GM21619 (cell line): ENCODE measurements around the gene ARHGEF37.

Experiments
- ATAC-seq: cut with Tn5 transposase; IDR thresholded peaks from one replicate; pipeline ENCODE4 v1.9.1; 2021; ENCODE audit not compliant: unreplicated experiment

ARHGEF37 gene

GRCh38 chr5:149623473-149623872 is 42.2 kb downstream of the ARHGEF37 start:
- no peak for ATAC-seq

GRCh38 chr5:149627070-149627469 is 45.8 kb downstream of the ARHGEF37 start:
- no peak for ATAC-seq

GRCh38 chr5:149628221-149628620 is 46.9 kb downstream of the ARHGEF37 start:
- no peak for ATAC-seq

- ATAC-seq = no peak
Observed at GRCh38 chr5:149628846-149629388, 47.6 kb downstream of the ARHGEF37 start.

DNA sequence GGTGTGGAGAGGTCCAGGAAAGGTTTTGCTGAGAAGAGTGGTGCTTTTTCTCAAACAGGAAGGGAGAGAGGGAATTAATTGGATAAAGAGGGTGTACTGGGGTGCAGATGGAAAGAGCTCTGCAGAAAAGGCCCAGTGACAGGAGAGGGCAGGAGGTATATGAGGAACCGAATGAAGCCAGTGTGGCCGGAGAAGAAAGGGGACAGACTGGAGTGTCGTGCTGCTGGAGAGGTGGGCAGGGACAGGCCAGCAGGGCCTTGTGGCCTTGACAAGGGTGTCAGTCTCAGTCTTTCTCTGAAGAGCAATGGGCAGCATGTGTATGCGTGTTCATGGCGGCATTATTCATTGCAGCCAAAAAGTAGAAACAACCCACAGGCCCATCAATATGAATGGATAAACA is 48.1 kb downstream of the ARHGEF37 start:
- ATAC-seq = no peak

GRCh38 chr5:149630337-149630736 is 49.0 kb downstream of the ARHGEF37 start:
- no peak for ATAC-seq

GRCh38 chr5:149631506-149631905 is 50.2 kb downstream of the ARHGEF37 start:
- ATAC-seq = no peak

GRCh38 chr5:149632311-149633251 is 51.3 kb downstream of the ARHGEF37 start:
- no peak for ATAC-seq

DNA sequence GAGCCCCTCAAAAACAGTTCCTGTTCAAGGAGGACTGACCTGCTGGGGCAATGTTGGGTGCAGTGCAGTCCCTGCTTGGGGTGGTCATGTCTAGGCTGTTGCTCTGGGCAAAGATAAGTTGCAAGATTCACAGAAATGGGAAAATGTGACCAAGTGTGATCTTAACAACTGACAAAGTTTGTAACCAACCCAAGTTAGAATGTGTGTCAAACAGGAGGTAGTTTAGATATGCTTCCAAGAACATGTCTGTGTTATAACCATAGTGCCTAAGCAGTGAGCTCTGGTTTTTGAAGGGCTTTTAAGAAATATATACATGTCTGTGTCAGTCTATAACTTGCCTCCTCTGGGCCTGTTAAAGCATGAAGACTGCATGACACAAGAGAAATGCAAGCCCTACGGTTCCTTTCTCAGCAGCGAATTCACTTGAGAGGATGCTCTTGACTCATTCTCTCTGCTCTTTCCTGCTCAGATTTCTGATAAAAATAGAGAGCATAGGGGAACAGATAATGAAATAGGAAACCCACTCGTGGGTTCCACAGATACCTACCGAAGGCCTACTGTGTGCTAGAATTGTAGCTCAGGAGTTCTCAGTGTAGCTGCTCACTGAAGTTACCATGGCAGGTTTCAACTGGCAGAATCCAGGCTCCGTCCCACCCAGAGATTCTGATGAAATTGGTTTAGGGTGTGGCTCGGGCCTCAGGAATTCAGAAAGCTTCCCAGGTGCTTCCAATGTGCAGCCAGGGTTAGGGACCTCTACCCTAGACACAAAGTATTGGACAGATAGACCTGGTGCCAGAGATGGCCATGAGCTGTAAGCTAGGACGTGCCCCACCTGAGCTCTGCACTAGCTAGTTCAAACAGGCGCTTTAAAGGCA is 52.4 kb downstream of the ARHGEF37 start:
- ATAC-seq = no peak

GRCh38 chr5:149635394-149635793 is 54.1 kb downstream of the ARHGEF37 start:
- no peak for ATAC-seq

DNA sequence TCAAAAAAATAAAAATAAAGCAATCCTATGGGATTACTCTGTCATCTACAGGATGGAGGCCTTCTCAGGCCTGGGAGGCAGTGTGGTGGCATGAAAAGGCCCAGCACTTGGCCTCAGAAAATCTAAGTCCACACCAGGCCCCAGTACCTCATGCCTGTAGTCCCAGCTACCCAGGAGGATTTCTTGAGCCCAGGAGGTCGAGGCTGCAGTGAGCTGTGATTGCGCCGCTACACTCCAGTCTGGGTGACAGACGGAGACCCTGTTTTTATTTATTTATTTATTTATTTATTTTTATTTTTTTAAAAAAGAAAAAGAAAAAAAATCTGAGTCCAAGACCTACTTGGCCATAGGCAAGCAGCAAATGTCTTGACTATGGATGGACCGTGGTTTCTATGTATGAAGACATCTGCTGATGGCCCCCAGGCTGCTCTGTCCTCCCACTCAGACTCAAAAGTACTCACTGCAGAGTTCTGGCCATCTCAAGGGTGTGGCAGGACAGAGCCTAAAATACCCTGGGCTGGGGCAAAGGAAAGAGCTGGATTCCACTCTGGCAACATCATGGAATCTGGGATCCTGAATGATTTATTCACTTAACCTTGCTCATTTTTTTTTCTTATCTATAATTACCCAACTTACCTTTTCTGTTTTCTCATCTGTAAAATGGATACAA is 55.0 kb downstream of the ARHGEF37 start:
- no peak for ATAC-seq

DNA sequence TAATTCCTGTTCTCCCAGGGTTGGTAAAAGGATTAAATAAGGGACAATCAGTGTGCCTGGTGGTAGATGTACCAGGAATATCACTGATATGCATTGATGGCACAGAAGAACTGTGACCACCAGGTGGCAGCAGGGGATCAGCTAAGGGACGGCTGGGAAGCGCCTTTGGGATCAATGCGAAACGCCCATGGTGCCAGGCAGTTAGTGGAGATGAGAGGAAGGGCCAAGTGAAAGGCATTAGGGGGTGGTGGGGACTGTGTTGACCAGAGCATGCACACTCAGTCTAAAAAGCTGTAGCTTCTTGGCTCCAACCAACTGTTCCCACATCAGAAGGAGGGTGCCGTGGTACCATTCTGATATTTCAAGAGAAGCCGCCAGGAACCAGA is 55.6 kb downstream of the ARHGEF37 start:
- ATAC-seq = peak; percentile 41

DNA sequence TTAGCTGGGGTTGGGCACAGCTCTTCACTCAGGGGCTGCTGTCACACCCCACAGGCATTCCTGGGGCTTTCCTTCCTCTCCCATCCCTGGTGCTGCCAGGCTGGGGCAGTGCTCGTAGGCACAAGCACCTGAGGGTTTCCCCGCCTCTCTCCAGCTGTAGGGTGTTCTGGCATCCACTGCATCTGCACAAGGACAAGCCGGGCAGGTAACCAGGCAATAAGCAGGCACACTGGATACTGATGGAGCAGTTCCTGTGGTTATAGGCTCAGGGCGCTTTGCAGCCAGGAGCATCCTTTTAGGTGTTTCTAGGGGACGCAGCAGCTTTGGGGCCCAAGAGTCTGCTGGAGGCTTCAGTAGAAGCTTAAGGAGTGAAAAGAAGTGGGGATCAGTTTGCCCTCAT is 56.8 kb downstream of the ARHGEF37 start:
- no peak for ATAC-seq

DNA sequence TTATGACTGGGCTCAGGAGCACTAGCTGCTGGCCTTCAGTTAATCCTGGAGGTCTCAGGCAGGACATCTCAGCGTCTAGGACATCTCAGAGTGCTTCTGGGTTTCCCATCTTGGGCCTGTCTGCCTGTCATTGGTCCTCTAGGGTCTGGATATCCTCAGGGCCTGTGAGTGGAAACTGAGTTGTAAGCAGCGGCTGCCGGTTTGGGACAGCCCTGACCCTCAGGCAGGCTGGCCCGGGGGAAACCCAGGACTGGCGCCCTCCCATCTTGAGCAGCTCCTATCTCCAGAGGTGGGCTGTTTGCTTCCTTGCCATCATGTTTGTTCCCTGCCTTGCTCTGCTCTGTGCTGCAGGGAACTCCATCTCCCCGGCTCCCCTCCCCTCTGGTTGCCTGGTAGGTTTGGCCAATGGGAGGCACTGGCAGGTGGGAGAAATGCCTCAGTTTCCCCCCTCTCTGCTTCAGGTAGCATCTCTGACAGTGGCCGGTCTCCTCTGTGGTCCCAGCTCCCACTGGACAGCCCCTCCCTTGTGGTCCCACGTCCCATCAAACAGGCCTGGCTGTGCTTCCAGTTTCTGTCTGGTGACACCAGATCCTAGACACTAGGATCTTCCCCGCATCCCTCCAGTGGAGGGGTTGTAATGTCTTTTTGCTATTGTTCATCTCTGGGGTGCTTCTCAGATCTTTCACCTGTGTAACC is 57.4 kb downstream of the ARHGEF37 start:
- ATAC-seq = no peak

- no peak for ATAC-seq
Observed at GRCh38 chr5:149639737-149640136, 58.4 kb downstream of the ARHGEF37 start.

GRCh38 chr5:149640350-149640999 is 59.2 kb downstream of the ARHGEF37 start:
- ATAC-seq = no peak

DNA sequence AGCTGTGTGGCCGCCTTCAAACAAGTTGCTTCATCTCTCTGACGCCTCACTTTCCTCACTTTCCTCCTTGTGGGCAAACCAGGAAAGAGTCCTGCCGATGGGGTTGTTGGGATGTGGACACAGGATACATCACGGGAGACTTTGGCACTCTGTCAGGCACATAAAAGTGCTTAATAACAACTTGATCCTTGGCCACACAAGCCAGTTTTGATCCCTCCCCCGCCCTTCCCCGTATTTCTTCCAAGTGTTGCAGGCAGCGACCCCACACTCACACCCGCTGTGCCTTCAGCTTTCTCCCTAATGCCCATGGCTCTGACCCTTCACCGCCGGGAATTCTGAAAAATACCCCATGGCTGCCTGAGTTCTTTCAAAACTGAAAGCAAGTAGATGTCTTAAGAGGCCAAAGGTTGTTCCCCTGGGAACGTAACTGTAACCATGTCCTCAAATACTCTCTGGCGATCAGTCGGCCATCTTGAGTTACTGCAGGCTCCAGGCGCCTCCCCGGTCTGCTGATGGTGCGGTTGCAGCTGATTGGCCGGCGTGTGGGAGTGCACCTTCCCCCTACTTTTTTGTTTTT is 59.8 kb downstream of the ARHGEF37 start:
- no peak for ATAC-seq

DNA sequence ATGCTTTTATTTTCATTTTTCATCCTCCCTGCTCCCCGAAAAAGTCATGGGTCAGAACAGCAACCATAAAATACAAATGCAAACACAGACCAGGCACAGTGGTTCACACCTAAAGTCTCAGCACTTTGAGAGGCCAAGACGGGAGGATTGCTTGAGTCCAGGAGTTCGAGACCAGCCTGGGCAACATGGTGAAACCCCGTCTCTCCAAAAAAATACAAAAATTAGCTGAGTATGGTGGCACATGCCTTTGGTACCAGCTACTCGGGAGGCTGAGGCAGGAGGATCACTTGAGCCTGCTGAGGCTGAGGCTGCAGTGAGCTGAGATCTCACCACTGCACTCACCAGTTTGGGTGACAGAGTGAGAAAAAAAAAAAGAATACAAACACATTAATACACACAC is 60.3 kb downstream of the ARHGEF37 start:
- ATAC-seq = no peak

DNA sequence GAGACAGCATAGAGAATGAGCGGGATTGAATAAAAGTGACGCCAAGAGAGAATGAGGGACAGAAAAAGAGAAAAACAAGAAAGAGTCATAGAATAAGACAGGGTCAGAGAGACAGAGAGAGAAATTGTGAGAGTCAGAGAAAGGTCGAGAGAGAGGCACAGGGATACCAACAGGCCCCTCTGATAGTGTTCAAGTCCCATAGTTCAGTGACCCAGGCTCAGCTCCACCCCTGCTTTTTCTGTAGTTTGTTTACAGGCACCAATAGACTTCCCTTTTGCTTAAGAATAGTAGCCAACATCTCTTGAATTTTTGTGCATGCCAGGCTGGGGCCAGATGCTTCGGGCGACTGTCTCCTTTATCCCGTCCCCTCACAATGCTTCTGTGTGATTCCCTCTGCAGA is 62.5 kb downstream of the ARHGEF37 start:
- no peak for ATAC-seq

GRCh38 chr5:149644629-149645028 is 63.3 kb downstream of the ARHGEF37 start:
- ATAC-seq = no peak
